NCI-H1048 (cell line): ENCODE measurements around the gene MAP3K3.
"Not testable (repeated sequence)": the region's sequence is repeated elsewhere in the genome, so short reads cannot be mapped to it uniquely, and the experiment has no call there.

ENCODE experiments used
- DNase-seq: peaks from one replicate; lab custom pipeline; 2025; lab: John Stamatoyannopoulos, UW

Gene MAP3K3

DNA sequence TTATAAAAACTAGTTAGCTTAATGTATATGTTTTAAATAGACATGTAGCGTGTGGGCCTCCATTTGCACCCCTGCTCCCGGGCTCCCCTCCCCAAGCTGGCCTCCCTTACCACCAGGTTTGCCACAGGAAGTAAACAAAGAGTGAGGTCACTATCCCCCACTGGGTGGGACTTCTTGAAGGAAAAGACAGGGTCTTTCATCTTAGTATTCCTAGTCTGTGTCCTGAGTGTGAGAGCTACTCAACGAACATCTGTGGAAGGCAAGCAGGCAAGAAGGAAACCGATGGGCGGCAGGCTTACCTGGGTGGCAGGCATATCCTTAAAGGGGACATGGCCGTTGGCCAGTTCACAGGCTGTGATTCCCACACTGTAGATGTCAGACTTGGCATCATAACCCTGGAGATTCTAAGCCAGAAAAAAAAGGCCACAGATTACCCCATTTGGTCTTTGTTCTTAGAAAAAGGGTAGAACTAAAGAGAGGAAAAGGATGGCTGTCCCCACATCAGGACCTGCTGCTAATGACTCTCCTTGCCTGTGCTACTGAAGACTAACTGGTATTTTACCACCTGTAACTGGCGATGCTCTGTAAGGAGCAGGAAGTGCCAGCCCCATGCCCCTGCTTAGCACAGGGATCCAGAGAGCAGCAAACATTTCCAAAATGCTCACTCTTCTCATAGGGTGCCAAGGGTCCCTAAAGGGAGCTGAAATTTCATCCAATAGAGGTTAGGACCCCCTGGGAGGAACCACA lies 84.3 kb downstream of the MAP3K3 start:
- no peak for DNase-seq

DNA sequence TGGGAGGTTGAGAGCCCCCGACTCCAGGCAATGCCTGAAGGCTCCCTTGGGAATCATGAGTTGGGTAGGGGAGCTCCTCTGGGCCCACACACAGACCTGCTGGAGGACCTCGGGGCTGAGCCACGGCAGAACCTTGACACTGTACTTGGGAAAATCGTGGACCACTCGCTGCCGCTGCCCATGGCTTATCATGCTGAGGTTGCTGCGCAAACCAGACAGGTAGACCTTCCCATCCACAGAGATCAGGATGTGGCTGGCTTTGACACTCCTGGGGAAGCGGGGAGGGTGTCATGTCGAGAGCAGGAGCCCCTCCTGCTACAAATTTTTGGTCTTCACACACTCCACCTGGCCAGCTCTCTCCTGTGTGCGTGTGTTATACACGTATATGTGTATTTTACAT lies 84.9 kb downstream of the MAP3K3 start:
- no peak for DNase-seq

DNA sequence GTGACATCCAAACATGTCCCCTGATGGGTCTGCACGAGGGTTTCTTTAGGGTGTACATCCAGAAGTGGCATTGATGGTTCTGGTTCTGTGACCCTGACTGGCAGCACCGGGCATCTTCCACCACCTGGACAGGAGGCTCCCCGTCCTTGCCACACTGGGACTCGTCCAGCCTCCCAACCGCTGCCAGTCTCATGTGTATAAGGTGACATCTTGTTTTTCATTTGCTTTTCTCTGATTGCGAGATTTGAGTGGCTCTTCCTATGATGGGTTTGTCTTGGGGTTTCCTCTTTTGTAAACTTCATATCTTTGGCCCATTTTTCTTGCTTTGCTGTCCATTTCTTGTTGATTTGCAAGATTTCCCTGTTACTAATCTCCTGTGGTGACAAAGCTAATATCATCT lies 86.9 kb downstream of the MAP3K3 start:
- no peak for DNase-seq

DNA sequence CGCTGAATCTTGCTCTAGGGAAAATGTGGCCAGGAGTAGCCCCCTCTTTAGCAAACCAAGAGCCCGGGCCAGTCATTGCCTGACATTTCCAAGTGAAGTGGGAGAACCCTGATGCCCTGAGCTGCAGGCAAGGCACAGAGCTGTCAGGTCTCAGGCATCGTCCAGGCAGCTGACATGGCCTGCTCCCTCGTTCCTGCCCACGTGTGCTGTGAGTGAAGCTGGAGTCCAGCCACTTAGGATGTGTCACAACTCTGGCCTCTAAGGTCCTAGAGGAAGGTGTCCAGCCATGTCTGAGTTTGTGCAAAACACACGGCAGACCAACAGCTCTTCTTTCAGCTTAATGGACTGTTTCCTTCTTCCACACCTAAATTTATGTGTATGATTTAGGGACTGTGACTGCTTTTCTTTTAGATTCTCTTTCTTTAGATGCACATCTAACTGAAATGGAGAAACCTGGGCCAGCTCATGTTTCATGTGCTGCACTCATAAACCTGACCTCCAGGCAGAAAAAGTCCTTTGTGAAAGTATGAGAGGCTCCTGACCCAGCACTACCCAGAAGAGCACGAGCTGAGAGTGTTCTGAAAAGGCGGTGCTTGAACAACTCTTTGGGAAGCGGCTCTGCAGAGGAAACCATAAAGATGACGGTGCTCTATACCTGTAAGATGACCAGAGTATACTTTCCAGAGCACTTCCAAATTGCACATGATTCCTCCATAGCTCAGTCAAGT lies 92.5 kb downstream of the MAP3K3 start:
- DNase-seq, result no peak

DNA sequence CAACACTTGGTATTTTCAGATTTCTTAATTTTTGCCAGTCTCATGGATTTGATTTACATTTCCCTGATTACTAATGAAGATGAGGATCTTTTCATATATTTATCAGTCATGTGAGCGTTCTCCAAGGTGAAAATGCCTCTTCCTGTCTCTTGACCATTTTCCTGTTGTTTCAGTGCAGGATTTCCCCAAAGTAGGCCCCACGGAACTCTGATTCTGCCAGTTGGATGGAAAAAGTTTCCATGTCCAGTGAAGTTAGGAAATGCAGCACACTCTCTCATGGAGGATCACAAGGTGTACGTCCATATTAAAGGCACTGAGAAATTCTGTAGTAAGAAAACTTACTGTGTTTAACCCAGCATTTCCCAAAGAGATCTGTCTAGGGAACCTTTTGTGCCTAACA lies 94.2 kb downstream of the MAP3K3 start:
- DNase-seq, result no peak

DNA sequence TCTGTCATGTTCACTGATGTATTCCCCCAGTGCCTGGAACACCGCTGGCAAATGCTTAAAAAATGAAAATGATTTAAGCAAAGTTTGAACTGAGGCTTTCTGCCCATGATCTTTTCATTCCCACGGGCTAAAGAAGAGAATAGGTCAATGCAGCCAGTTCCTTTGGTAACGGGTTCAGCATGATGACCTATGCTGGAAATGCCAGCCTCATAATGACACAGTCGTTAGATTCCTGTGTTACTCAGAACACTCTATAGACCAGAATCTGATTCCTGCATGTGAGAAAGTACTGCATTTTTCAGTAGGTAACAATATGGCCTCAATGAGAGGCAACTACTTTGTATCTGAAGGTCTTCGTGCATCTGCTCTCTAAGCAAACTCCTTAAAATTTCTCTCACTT lies 96.8 kb downstream of the MAP3K3 start:
- DNase-seq, result no peak

DNA sequence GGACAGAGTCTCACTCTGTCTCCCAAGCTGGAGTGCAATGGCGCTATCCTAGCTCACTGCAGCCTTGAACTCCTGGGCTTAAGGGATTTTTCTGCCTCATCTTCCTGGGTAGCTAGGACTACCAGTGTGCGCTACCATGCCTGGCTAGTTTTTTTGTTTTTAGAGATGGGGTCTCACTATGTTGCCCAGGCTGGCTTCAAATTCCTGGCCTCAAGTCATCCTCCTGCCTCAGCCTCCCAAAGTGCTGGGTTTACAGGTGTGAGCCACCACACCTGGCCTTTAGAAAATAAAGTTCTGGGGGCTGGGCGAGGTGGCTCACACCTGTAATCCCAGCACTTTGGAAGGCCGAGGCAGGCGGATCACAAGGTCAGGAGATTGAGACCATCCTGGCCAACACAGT lies 98.0 kb downstream of the MAP3K3 start:
- DNase-seq, result not testable (repeated sequence)

DNA sequence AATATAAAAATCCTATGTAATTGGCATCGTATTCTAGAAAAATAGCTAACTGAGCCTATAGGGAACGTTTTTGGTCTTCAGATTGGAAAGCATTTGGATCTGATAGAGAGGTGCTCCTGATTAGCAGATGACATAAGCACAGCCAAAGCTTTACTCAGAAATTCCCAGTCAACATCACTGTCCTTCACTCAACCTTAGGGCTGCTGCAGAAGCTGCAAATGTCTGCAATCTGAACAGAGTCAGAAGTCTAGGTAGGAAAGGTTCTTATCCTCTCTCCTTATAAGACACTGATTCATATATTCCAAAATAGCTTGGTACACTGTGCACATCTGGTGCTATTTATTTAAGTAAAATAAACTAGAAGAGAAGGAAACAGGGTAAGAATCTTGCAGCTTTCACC lies 100.2 kb downstream of the MAP3K3 start:
- no peak for DNase-seq

DNA sequence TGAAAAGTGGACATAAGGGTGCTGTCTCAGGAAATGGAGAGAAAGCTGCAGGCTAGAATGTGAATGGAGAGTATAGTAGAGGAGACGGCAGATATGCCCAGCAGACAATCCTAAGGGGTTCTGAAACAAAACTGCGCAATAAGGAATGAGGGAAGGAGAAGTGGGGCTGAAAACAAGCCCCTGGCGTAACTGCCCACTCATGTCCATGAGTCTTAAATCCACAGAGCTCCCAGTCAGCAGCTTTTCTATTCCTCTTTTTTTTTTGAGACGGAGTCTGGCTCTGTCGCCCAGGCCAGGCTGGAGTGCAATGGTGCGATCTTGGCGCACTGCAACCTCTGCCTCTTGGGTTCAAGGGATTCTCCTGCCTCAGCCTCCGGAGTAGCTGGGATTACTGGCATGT lies 113.5 kb downstream of the MAP3K3 start:
- no peak for DNase-seq

DNA sequence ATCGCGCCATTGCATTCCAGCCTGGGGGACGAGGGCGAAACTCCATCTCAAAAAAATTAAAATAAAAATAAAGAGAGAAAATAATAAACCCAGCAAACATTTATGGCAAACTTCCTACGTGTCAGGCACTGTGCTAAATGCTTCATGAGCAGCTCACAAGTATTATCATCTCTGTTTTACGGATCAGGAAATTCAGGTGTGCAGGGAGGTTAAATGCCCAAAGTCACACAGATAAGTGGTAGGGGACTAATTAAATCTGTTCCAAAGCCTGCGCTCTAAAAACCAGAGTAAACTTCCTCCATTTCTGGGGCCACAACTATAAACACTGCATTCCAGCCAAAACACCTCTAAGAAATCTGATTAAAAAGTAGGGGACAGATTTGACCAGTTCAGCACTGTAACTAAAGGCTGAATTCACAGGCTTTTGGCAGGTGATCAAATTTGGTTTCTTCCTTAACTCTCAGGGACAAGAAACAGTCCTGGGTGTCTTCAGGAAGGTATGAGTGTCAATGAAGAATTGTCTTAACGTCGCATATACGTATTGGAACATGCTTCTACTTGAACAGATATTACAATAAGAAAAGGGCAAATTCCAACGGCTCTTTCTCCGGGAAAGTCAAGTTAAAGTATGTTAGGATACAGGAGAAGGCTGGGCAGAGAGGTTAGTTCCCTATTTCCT lies 118.4 kb downstream of the MAP3K3 start:
- DNase-seq, result no peak

DNA sequence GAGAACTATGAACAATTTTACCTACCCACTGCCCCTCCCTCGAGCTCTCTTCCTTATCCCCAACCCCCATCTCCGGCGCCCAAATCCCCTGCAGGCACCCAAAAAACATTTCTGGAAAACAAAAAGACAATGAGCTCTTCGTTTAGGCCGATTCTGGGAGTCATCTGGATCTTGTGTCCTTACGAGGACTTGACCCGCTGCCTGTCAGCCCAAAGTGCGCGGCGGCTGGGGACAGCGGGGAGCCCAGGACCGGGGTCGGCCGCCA lies 118.9 kb downstream of the MAP3K3 start:
- no peak for DNase-seq

DNA sequence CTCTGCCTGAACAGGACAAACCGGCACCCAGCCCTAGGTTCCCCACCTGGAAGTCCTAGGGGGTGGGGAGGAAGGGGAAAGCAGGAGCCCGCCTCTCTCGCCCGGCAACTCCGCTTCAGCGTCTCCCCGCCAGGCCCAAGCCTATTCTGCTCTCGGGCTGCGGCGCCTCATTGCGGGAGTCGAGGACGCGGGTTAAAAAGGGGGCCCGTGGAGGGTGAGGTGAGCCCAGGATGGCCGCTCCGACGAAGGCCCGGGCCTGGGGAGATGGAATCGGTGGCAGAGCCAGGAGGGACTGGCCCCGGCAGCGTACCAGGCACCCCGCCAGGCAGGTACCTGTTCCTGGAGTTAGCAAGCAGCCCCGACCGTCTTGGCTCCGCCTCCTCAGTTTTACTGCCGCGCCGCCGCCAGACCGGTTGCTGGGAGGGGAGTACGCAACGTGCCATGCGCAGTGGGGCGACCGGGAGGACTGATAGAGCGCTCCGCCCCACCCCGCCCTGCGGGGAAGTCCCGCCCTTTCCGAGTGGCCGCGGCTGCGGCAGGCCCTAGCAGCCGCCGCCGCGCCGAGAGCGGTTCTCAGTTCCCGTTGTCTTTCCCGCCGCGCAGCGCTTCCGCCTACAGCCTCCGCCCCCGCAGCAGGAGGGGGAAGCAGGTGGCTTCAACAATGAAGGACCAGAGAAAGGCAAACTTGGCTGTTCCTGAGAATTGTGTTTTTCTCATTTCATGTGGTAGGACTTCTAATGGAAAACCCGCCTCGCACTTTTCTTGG lies 119.4 kb downstream of the MAP3K3 start, which contains the start of gene STRADA:
Gene STRADA (minus strand): TSS at position 392 of the 766 bp plus-strand sequence. CDS start 13,430 bp downstream, outside the sequence.
- DNase-seq, result peak; percentile 94
